Central memory CD4-positive, alpha-beta T cell (primary cell): ENCODE results near the gene AFDN.

ENCODE experiments used
- DNase-seq: peaks from one replicate; pipeline ENCODE4 v3.0.0; 2022

AFDN gene

GRCh38 chr6:167877994-167878779 lies 51.5 kb downstream of the AFDN start:
- no peak for DNase-seq

- DNase-seq: no peak
Observed at GRCh38 chr6:167879612-167880011, 52.9 kb downstream of the AFDN start.

GRCh38 chr6:167881327-167881726 lies 54.6 kb downstream of the AFDN start:
- no peak for DNase-seq

- DNase-seq: no peak
Observed at GRCh38 chr6:167882244-167882643, 55.5 kb downstream of the AFDN start.

GRCh38 chr6:167888098-167888497 lies 61.4 kb downstream of the AFDN start:
- DNase-seq: no peak

- DNase-seq: no peak
Observed at GRCh38 chr6:167892835-167893815, 66.4 kb downstream of the AFDN start.

- no peak for DNase-seq
Observed at GRCh38 chr6:167894965-167895364, 68.3 kb downstream of the AFDN start.

GRCh38 chr6:167896648-167897047 lies 69.9 kb downstream of the AFDN start:
- no peak for DNase-seq

- no peak for DNase-seq
Observed at GRCh38 chr6:167898673-167899311, 72.1 kb downstream of the AFDN start.

GRCh38 chr6:167904791-167905190 lies 78.1 kb downstream of the AFDN start:
- DNase-seq: no peak

GRCh38 chr6:167906899-167907298 lies 80.2 kb downstream of the AFDN start:
- DNase-seq: no peak

GRCh38 chr6:167907837-167908681 lies 81.3 kb downstream of the AFDN start:
- DNase-seq: no peak

- no peak for DNase-seq
Observed at GRCh38 chr6:167910007-167910406, 83.3 kb downstream of the AFDN start.

- no peak for DNase-seq
Observed at GRCh38 chr6:167910652-167911051, 83.9 kb downstream of the AFDN start.

GRCh38 chr6:167912494-167912893 lies 85.8 kb downstream of the AFDN start:
- DNase-seq: no peak

GRCh38 chr6:167913699-167914098 lies 87.0 kb downstream of the AFDN start:
- no peak for DNase-seq

- no peak for DNase-seq
Observed at GRCh38 chr6:167915139-167915538, 88.4 kb downstream of the AFDN start.

- DNase-seq: no peak
Observed at GRCh38 chr6:167917551-167918154, 90.9 kb downstream of the AFDN start.

- no peak for DNase-seq
Observed at GRCh38 chr6:167918548-167919278, 92.0 kb downstream of the AFDN start.

GRCh38 chr6:167919349-167919748 lies 92.6 kb downstream of the AFDN start:
- DNase-seq: no peak

- no peak for DNase-seq
Observed at GRCh38 chr6:167920165-167920564, 93.5 kb downstream of the AFDN start.
